RKO (cell line): ENCODE data around the gene AQP12A.

Experiments
- DNase-seq: peaks from one replicate; pipeline ENCODE4 v3.0.0-alpha.2; 2016; ENCODE audit warnings: low spot score

AQP12A gene

GRCh38 chr2:240707043-240707756, 15.5 kb downstream of the AQP12A start:
- no peak for DNase-seq

- DNase-seq = no peak
These were observed 16.2 kb downstream of the AQP12A start for GRCh38 chr2:240707821-240708220.

DNA sequence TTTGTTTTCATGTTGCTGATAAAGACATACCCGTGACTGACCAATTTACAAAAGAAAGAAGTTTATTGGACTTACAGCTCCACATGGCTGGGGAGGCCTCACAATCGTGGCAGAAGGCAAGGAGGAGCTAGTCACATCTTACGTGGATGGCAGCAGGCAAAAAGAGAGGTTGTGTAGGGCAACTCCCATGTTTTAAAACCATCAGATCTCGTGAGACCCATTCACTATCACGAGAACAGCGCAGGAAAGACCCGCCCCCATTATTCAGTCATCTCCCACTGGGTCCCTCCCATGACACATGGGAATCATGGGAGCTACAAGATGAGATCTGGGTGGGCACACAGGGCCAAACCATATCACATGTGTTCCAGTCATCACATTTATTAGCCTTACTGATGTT, 16.8 kb downstream of the AQP12A start:
- no peak for DNase-seq

DNA sequence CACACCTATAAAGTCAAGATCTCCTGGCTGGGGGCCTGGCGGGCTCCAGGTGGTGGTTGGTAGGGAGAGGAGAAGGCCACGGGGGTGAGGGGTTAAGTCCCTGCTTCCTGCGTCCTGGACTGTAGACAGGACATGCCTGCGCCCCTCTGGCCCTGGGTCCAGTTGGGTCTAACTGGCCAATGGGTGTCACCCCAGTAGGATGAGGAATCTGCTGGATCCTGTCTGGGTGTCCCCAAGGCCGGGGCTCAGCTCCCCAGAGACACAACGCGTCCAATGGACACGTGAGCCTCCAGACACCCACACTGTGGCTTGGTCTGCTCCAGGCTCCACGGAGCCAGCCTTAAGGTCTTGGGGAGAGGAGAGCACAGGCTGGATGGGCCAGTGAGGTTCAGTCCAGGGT, 19.6 kb downstream of the AQP12A start:
- DNase-seq = no peak

- DNase-seq = no peak
These were observed 20.0 kb downstream of the AQP12A start for GRCh38 chr2:240711701-240712100.

GRCh38 chr2:240712121-240712520, 20.5 kb downstream of the AQP12A start:
- no peak for DNase-seq

DNA sequence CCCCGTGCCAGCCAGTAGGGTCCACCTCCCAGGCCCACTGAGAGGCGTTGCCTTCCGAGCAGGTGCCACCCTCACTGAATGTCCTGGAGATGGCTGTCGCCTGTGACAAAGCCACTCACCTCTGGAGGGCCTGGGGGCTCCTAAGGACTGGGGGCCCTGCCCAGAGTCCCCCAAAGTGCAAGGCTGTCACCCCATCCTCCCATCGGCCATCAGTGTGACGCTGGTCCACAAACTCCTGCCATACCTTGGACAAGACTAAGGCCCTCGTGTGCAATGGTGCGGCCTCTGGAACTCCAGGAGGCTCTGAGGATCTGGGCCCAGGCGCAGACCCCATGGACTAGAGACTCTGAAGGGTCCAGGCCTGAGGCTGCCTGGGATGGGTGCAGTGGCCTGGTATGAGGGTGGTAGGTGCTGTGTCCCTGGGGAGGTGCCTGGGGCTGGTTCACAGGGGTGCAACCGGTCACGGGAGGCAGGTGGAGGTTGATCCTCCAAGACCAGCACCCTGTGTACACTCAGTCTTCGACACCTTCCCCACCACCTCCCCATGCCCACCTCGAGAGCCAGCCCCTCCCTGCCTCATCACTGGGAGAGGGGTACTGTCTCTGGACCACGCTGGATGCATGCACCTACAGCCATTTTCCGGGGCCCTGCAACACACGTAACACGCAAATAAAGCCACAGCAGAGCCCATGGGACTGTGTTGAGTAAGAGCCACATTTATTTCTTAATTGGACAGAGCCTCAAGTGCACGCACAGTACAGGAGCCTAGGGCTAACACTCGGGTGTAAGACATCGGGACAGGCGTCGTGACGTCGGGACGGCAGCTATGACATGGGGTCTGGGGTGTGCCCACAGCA, 21.6 kb downstream of the AQP12A start:
- DNase-seq = no peak

- no peak for DNase-seq
These were observed 22.5 kb downstream of the AQP12A start for GRCh38 chr2:240713928-240714746.

- no peak for DNase-seq
These were observed 23.4 kb downstream of the AQP12A start for GRCh38 chr2:240714747-240715725.

DNA sequence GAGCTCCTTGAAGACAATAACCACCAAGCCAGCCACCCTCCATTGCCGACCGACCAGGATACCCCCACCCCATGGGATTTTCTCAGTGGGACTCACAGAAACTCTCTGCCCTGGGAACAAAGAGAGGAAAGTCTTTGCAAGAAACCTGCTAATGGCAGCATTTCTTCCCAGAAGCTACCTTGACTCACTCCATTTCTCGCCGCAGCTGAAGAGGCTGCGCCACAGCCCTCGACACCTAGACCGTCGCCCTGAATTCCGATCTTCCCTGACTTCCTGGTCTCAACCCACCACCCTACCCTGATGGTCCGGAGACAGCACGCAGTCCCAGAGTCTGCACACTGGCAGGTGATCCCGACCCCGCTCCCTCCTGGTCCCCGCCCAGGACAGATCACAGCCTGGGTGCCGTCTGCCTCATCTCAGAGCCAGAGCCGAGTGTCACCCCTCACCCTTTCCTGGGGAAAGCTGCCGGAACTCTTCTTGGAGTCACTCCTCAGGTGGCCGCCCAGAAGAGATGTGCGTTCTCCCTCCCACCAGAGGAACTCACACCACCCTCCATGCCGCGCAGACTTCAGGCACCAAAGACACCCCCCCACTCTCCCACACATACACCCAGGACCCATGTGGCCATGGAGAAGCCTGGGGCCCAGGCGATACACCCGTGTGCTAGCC, 24.6 kb downstream of the AQP12A start:
- no peak for DNase-seq

GRCh38 chr2:240717181-240717641, 25.5 kb downstream of the AQP12A start:
- DNase-seq = no peak

- no peak for DNase-seq
These were observed 26.3 kb downstream of the AQP12A start for GRCh38 chr2:240717681-240718581.

DNA sequence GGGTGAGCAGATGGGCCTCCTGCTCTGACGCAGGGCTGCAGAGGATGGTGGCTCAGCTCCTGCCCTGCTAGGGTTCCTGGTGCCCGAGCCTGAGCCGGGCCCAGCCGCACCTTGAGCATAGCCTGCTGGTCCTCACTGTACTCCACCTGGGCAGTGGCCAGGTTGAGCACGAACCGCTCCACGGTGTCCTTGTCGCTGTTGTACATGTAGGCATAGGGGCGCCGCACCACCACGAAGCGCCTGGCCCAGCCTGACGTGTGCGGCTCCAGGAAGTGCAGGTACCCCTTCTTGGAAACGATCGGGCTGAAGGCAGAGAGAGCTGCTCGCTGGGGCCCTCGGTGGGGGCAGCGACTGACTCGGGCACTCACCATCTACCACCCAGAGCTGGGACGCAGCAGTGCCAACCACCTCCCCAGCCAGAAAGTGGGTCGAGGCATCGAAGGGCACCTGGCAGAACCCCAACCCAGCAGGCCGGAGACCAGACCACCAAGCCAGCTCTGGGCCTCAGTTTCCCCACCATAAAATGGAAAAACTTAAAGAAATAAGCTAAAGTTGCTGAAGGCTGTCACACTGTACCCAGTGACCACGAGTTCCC, 27.3 kb downstream of the AQP12A start:
- DNase-seq = no peak

- no peak for DNase-seq
These were observed 28.2 kb downstream of the AQP12A start for GRCh38 chr2:240719676-240720545.

DNA sequence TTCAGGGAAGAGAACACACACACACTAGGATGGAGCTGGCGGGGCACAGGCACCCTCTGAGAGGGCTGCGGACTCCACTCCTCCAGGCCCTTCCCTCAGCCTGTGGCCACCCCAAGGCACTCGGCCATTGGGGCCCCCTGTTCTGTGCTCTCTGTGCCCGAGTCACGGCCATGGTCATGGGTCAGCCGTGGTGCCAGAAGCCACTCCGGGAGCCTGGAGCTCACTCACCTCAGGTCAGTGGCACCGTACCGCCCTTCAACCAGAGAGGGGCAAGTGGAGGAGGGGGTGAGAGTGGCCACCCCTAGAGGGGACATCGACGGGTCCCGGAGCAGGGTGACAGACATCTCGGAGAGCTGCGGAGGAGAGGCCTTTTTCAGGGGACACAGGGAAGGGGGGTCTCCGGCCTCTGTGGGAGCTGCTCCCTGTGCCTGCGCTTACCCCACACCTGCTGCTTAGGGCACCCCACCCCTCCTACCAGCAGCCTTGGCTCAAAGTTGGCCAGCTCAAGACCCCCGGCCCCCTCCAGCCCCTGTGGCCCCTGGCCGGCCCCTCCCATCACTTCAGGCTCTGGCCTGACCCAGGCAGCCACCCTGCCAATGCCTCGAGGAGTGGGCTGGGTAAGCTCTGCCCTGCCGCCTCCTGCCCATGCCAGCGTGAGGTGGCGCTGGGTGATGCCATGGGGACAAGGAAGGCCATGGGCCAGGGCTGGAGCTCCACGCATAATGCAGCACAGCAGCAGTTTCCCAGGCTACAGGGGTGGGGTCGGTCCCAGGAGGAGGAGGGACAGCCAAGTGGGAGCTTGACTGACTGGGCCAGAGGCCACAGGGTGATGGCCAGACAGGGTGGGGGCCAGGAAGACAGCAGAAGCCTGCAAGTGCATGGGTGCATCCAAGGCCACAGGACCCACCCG, 29.3 kb downstream of the AQP12A start:
- DNase-seq = no peak

GRCh38 chr2:240721596-240722180, 30.0 kb downstream of the AQP12A start:
- no peak for DNase-seq

DNA sequence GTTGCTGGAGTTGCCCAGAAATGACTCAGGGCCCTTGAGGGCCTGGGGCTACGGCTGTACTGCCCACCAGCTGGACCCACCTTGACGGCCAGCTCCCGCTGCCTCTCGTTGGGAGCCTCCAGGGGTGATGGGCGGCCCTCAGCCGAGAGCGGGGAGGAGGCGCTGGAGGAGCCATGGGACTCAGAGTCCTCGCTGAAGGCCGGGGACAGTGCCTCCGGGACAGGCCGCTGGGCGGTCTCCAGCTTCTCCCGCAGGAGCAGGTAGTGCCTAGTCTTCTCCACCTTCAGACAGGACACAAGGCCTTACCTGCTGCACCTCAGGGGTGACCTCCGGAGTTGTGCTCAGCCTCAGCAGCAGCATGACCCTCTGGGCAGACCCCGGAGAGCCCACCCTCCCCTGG, 30.7 kb downstream of the AQP12A start:
- DNase-seq = no peak
